ENCODE data around the gene ASF1A.

ASF1A gene

GRCh38 chr6:118940770-118941169 lies 46.8 kb downstream of the ASF1A start:
- TF ChIP-seq CTCF (IDR thresholded peaks at IDR 0.05; ENCODE audit: low read depth, low read length): no peak
- H3K27ac ChIP-seq: no peak overlapping the region
- no peaks in the 10 kb centered on the region for H3K27me3 ChIP-seq (ENCODE audit: insufficient read depth, low read depth, severe bottlenecking)
- H3K4me3 ChIP-seq (ENCODE audit: low read depth, low read length): no peak overlapping the region
- no peak for DNase-seq
- no peaks in the 10 kb centered on the region for H3K9me3 ChIP-seq (ENCODE audit: severe bottlenecking)
- no peaks in the 10 kb centered on the region for H3K36me3 ChIP-seq

GRCh38 chr6:118945217-118945616 lies 51.3 kb downstream of the ASF1A start:
- no peak overlapping the region for H3K27ac ChIP-seq
- no peaks in the 10 kb centered on the region for H3K36me3 ChIP-seq
- no peaks in the 10 kb centered on the region for H3K27me3 ChIP-seq (ENCODE audit: insufficient read depth, low read depth, severe bottlenecking)
- no peak overlapping the region for H3K4me3 ChIP-seq (ENCODE audit: low read depth, low read length)
- H3K9me3 ChIP-seq (ENCODE audit: severe bottlenecking): no peaks in the 10 kb centered on the region
- TF ChIP-seq CTCF (IDR thresholded peaks at IDR 0.05; ENCODE audit: low read depth, low read length): no peak
- no peak for DNase-seq

- DNase-seq: no peak
- Histone ChIP-seq H3K36me3 (no peaks in the 10 kb centered on the region), H3K9me3 (ENCODE audit: severe bottlenecking) (no peaks in the 10 kb centered on the region), H3K27ac (no peak overlapping the region), H3K4me3 (ENCODE audit: low read depth, low read length) (no peak overlapping the region), H3K27me3 (ENCODE audit: insufficient read depth, low read depth, severe bottlenecking) (no peaks in the 10 kb centered on the region)
- TF ChIP-seq CTCF (IDR thresholded peaks at IDR 0.05; ENCODE audit: low read depth, low read length): no peak
These were observed 58.7 kb downstream of the ASF1A start for GRCh38 chr6:118952683-118953082.

- Histone ChIP-seq H3K4me3 (ENCODE audit: low read depth, low read length) (no peak overlapping the region), H3K9me3 (ENCODE audit: severe bottlenecking) (no peaks in the 10 kb centered on the region), H3K36me3 (no peaks in the 10 kb centered on the region), H3K27me3 (ENCODE audit: insufficient read depth, low read depth, severe bottlenecking) (no peaks in the 10 kb centered on the region), H3K27ac (no peak overlapping the region)
- no peak for TF ChIP-seq CTCF (IDR thresholded peaks at IDR 0.05; ENCODE audit: low read depth, low read length)
- no peak for DNase-seq
These were observed 59.4 kb downstream of the ASF1A start for GRCh38 chr6:118953391-118953790.

Data from WERI-Rb-1 (cell line).